Measurements from ENCODE around the gene SOX10.

The SOX10 gene

GRCh38 chr22:37926771-37927636 is 57.4 kb downstream of the SOX10 start:
- WGBS (ENCODE audit: insufficient coverage, insufficient read length) = no CpG with 5 or more reads among the region's 32 CpGs
- no peaks in the 10 kb centered on the region for H3K4me1 ChIP-seq (ENCODE audit: control insufficient read depth, insufficient read depth, low read length)
- no peaks in the 10 kb centered on the region for H3K9me3 ChIP-seq (ENCODE audit: control insufficient read depth, insufficient read depth, low read length)
- no peak overlapping the region for H3K27ac ChIP-seq (ENCODE audit: low read length)
- H3K27me3 ChIP-seq (ENCODE audit: control insufficient read depth, insufficient read depth, low read length) = no peaks in the 10 kb centered on the region
- DNase-seq (ENCODE audit: low read depth, low spot score) = no peak
- H3K36me3 ChIP-seq (ENCODE audit: control insufficient read depth, insufficient read depth, low read length) = peaks cover 15% of the 10 kb centered on the region
- H3K4me3 ChIP-seq (ENCODE audit: low read length) = no peak overlapping the region

- peaks cover 9% of the 10 kb centered on the region for H3K36me3 ChIP-seq (ENCODE audit: control insufficient read depth, insufficient read depth, low read length)
- H3K9me3 ChIP-seq (ENCODE audit: control insufficient read depth, insufficient read depth, low read length) = no peaks in the 10 kb centered on the region
- no peak for DNase-seq (ENCODE audit: low read depth, low spot score)
- H3K27me3 ChIP-seq (ENCODE audit: control insufficient read depth, insufficient read depth, low read length) = no peaks in the 10 kb centered on the region
- H3K4me3 ChIP-seq (ENCODE audit: low read length) = no peak overlapping the region
- no peaks in the 10 kb centered on the region for H3K4me1 ChIP-seq (ENCODE audit: control insufficient read depth, insufficient read depth, low read length)
- no CpG with 5 or more reads among the region's 7 CpGs for WGBS (ENCODE audit: insufficient coverage, insufficient read length)
- no peak overlapping the region for H3K27ac ChIP-seq (ENCODE audit: low read length)
Measured at GRCh38 chr22:37926358-37926757, 58.0 kb downstream of the SOX10 start.

- peaks cover 9% of the 10 kb centered on the region for H3K36me3 ChIP-seq (ENCODE audit: control insufficient read depth, insufficient read depth, low read length)
- no CpG with 5 or more reads among the region's 15 CpGs for WGBS (ENCODE audit: insufficient coverage, insufficient read length)
- H3K4me1 ChIP-seq (ENCODE audit: control insufficient read depth, insufficient read depth, low read length) = no peaks in the 10 kb centered on the region
- DNase-seq (ENCODE audit: low read depth, low spot score) = no peak
- no peak overlapping the region for H3K27ac ChIP-seq (ENCODE audit: low read length)
- no peaks in the 10 kb centered on the region for H3K9me3 ChIP-seq (ENCODE audit: control insufficient read depth, insufficient read depth, low read length)
- H3K4me3 ChIP-seq (ENCODE audit: low read length) = no peak overlapping the region
- H3K27me3 ChIP-seq (ENCODE audit: control insufficient read depth, insufficient read depth, low read length) = no peaks in the 10 kb centered on the region
Measured at GRCh38 chr22:37925767-37926166, 58.6 kb downstream of the SOX10 start.

- WGBS (ENCODE audit: insufficient coverage, insufficient read length) = no CpG with 5 or more reads among the region's 3 CpGs
- no peaks in the 10 kb centered on the region for H3K27me3 ChIP-seq (ENCODE audit: control insufficient read depth, insufficient read depth, low read length)
- no peaks in the 10 kb centered on the region for H3K9me3 ChIP-seq (ENCODE audit: control insufficient read depth, insufficient read depth, low read length)
- no peak for DNase-seq (ENCODE audit: low read depth, low spot score)
- peaks cover 9% of the 10 kb centered on the region for H3K36me3 ChIP-seq (ENCODE audit: control insufficient read depth, insufficient read depth, low read length)
- H3K27ac ChIP-seq (ENCODE audit: low read length) = no peak overlapping the region
- no peaks in the 10 kb centered on the region for H3K4me1 ChIP-seq (ENCODE audit: control insufficient read depth, insufficient read depth, low read length)
- H3K4me3 ChIP-seq (ENCODE audit: low read length) = no peak overlapping the region
Measured at GRCh38 chr22:37925330-37925729, 59.0 kb downstream of the SOX10 start.

GRCh38 chr22:37924386-37925065 is 59.8 kb downstream of the SOX10 start:
- no CpG with 5 or more reads among the region's 18 CpGs for WGBS (ENCODE audit: insufficient coverage, insufficient read length)
- peaks cover 9% of the 10 kb centered on the region for H3K36me3 ChIP-seq (ENCODE audit: control insufficient read depth, insufficient read depth, low read length)
- H3K4me3 ChIP-seq (ENCODE audit: low read length) = no peak overlapping the region

GRCh38 chr22:37923927-37924326 is 60.4 kb downstream of the SOX10 start:
- H3K27me3 ChIP-seq (ENCODE audit: control insufficient read depth, insufficient read depth, low read length) = no peaks in the 10 kb centered on the region
- no peak overlapping the region for H3K4me3 ChIP-seq (ENCODE audit: low read length)
- peaks cover 11% of the 10 kb centered on the region for H3K36me3 ChIP-seq (ENCODE audit: control insufficient read depth, insufficient read depth, low read length)
- no peaks in the 10 kb centered on the region for H3K4me1 ChIP-seq (ENCODE audit: control insufficient read depth, insufficient read depth, low read length)
- DNase-seq (ENCODE audit: low read depth, low spot score) = no peak
- WGBS (ENCODE audit: insufficient coverage, insufficient read length) = no CpG with 5 or more reads among the region's 4 CpGs
- no peaks in the 10 kb centered on the region for H3K9me3 ChIP-seq (ENCODE audit: control insufficient read depth, insufficient read depth, low read length)
- H3K27ac ChIP-seq (ENCODE audit: low read length) = no peak overlapping the region

More at GRCh38 chr22:37924386-37925065, 59.8 kb downstream of the SOX10 start:
- DNase-seq (ENCODE audit: low read depth, low spot score) = no peak
- Histone ChIP-seq H3K4me1 (ENCODE audit: control insufficient read depth, insufficient read depth, low read length) (no peaks in the 10 kb centered on the region), H3K9me3 (ENCODE audit: control insufficient read depth, insufficient read depth, low read length) (no peaks in the 10 kb centered on the region), H3K27ac (ENCODE audit: low read length) (no peak overlapping the region), H3K27me3 (ENCODE audit: control insufficient read depth, insufficient read depth, low read length) (no peaks in the 10 kb centered on the region)
